Inflammatory macrophage (primary cell): ENCODE results near the gene BEND5.

Experiments used
- DNase-seq, 2 donors: peaks; one replicate each; pipeline ENCODE4 v3.0.0-alpha.2; 2020 to 2022

The BEND5 gene

GRCh38 chr1:48679859-48680258, 96.8 kb downstream of the BEND5 start:
- DNase-seq = no peak

DNA sequence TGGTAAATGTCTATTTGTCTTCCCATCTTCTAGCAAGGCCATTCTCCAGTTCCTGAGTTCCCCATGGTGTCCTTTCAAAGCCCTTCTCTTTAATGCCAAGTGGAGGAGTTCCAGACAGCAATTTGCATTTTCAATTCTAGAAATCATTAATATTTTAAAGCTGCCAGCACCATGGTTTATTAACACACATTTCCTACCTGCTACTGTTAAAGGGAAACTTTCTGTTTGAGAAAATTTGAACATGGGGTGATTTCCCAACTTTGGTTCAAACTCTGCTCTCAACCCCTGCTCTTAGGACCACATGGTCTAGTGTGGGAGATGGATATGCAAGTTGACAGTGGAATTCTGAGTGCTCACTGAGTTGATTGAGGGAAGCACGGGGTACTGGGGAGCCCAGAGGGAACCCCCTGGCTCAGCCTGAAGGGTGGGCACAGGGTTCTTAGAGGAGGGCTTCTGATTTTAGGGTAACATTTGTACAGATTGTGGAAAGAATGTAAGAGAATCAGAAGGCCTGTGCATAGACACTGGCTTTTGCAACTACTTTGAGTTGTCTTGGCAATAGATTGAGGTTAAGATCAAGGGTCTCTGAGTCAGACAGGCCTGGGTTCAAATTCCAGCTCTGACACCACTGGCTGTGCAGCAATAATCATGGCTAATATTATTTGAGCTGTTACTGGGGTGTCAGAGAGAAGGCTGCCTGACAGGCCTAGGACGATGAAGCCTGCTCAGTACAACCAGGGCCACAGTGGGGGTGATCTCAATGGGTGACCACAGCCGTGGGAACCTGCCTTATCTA, 97.8 kb downstream of the BEND5 start:
- no peak for DNase-seq
